NCI-H510A treated with DMSO at 0.1 percent for 48 hours (cell line): ENCODE measurements around the gene SCYL1.

Source experiments
- DNase-seq: peaks from one replicate; lab custom pipeline; 2025; lab: John Stamatoyannopoulos, UW

Gene SCYL1

GRCh38 chr11:65524741-65525545 is at the start of gene SCYL1:
Gene SCYL1 (plus strand): TSS chr11:65525083. CDS start chr11:65525154, 71 bp downstream.
- DNase-seq, result peak; percentile 67

GRCh38 chr11:65476632-65477148 is 48.2 kb upstream of the SCYL1 start:
- no peak for DNase-seq

GRCh38 chr11:65477149-65477965 is 47.5 kb upstream of the SCYL1 start:
- peak; percentile 91 for DNase-seq

GRCh38 chr11:65478388-65479183 is 46.3 kb upstream of the SCYL1 start:
- no peak for DNase-seq

- peak; percentile 57 for DNase-seq
Observed at GRCh38 chr11:65479184-65480145, 45.4 kb upstream of the SCYL1 start.

GRCh38 chr11:65482306-65482850 is 42.5 kb upstream of the SCYL1 start:
- DNase-seq, result no peak

GRCh38 chr11:65485920-65486219 is 39.0 kb upstream of the SCYL1 start:
- DNase-seq, result no peak

GRCh38 chr11:65486570-65487466 is 38.1 kb upstream of the SCYL1 start:
- no peak for DNase-seq

GRCh38 chr11:65487467-65488272 is 37.2 kb upstream of the SCYL1 start:
- peak; percentile 99 for DNase-seq

GRCh38 chr11:65488273-65489034 is 36.4 kb upstream of the SCYL1 start:
- no peak for DNase-seq

GRCh38 chr11:65489035-65489705 is 35.7 kb upstream of the SCYL1 start:
- DNase-seq, result no peak

GRCh38 chr11:65489706-65490320 is 35.1 kb upstream of the SCYL1 start:
- DNase-seq, result no peak

GRCh38 chr11:65491163-65491465 is 33.8 kb upstream of the SCYL1 start:
- no peak for DNase-seq

GRCh38 chr11:65491614-65492386 is 33.1 kb upstream of the SCYL1 start:
- peak; percentile 92 for DNase-seq

GRCh38 chr11:65492387-65492636 is 32.6 kb upstream of the SCYL1 start:
- DNase-seq, result no peak

GRCh38 chr11:65492637-65493366 is 32.1 kb upstream of the SCYL1 start:
- DNase-seq, result no peak
